Mesothelial cell of epicardium (in vitro differentiated cells): ENCODE data around the gene DNAH6. TPM values are rescaled to one million over a fixed set of nuclear protein-coding genes. Genes with fewer than 3 reads are reported as not detected.

ENCODE experiments used
- DNase-seq, 2 experiments: peaks; one replicate each; pipeline ENCODE4 v3.0.0; 2021; ENCODE audit warnings: low spot score in 2 of 2; ENCODE audit not compliant: unreplicated experiment in 2 of 2
- H3K27ac Mint-ChIP-seq: 2 replicates; pipeline ENCODE4 v1.8.0; 2021; ENCODE audit warnings: mixed read lengths
- H3K27me3 Mint-ChIP-seq: 2 replicates; pipeline ENCODE4 v1.8.0; 2021; ENCODE audit warnings: low read depth, mixed read lengths
- H3K36me3 Mint-ChIP-seq: 2 replicates; pipeline ENCODE4 v1.8.0; 2021; ENCODE audit warnings: mixed read lengths
- H3K4me1 Mint-ChIP-seq: 2 replicates; pipeline ENCODE4 v1.8.0; 2021; ENCODE audit warnings: mixed read lengths
- H3K4me3 Mint-ChIP-seq: 2 replicates; pipeline ENCODE4 v1.8.0; 2021; ENCODE audit warnings: mild to moderate bottlenecking, moderate library complexity, mixed read lengths
- H3K9me3 Mint-ChIP-seq: 2 replicates; pipeline ENCODE4 v1.8.0; 2021; ENCODE audit warnings: mixed read lengths
- CTCF ChIP-seq: fragments of 200-600 bp; sonication (generic); IDR thresholded peaks from one replicate; pipeline ENCODE4 v1.5.0; 2021; ENCODE audit warnings: antibody characterized with exemption; ENCODE audit not compliant: unreplicated experiment
- total RNA-seq: library from RNA; stranded (reverse); gene quantifications from 3 replicates; pipeline ENCODE4 v1.2.1, GENCODE V29; 2021

Gene DNAH6
- total RNA-seq, 1 donor from 2014 or later: 0.54 TPM

- Mint-ChIP-seq H3K9me3 (no peaks in the 10 kb centered on the region), H3K4me3 (no peak overlapping the region), H3K27ac (no peak overlapping the region), H3K36me3 (no peaks in the 10 kb centered on the region), H3K27me3 (peaks cover 45% of the 10 kb centered on the region), H3K4me1 (no peaks in the 10 kb centered on the region)
- DNase-seq: no peak
- TF ChIP-seq CTCF: no peak
These were observed 137.0 kb downstream of the DNAH6 start for GRCh38 chr2:84653302-84653701.

DNA sequence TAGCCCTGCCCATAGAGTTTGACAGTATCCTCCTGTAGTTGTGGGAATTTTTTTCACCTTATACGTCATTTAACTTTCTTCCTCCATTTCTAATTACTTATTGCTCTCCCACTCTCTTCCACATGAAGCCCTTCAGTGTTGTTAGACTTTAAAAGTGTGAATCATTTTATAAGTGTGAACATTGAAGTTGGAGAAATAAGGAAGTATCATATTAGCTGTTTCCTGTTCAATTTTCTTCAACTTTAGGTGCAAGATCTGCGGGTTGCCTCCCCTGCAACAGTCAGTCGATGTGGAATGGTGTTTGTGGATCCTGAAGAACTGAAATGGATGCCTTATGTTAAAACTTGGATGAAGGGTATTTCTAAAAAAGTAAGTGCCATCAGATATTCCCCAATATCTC lies 138.1 kb downstream of the DNAH6 start:
- Mint-ChIP-seq H3K27ac (no peak overlapping the region), H3K9me3 (no peaks in the 10 kb centered on the region), H3K27me3 (peaks cover 37% of the 10 kb centered on the region), H3K4me3 (no peak overlapping the region), H3K4me1 (no peaks in the 10 kb centered on the region), H3K36me3 (no peaks in the 10 kb centered on the region)
- DNase-seq: no peak
- TF ChIP-seq CTCF: no peak

DNA sequence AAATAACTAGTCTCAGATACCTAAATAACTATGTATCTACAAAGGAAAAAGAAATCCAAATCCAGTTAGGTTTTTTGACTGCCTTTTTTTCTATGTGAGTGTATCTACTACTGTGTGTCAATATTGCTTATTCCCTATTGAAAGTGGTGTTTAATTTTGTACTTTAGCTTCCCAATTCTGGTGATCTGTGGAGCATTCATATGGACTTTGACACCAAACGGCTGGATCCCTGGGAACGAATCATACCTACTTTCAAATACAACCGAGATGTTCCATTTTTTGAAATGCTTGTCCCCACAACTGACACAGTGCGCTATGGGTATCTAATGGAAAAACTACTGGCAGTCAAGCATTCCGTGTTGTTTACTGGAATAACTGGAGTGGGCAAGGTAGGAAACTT lies 152.8 kb downstream of the DNAH6 start:
- Mint-ChIP-seq H3K27ac (no peak overlapping the region), H3K27me3 (peaks cover 24% of the 10 kb centered on the region), H3K9me3 (peaks cover 5% of the 10 kb centered on the region), H3K4me3 (no peak overlapping the region), H3K36me3 (no peaks in the 10 kb centered on the region), H3K4me1 (no peaks in the 10 kb centered on the region)
- no peak for TF ChIP-seq CTCF
- no peak for DNase-seq

GRCh38 chr2:84674099-84674498 lies 157.8 kb downstream of the DNAH6 start:
- no peak for DNase-seq
- H3K27me3 Mint-ChIP-seq: peaks cover 25% of the 10 kb centered on the region
- TF ChIP-seq CTCF: no peak
- no peak overlapping the region for H3K27ac Mint-ChIP-seq
- H3K4me3 Mint-ChIP-seq: no peak overlapping the region
- no peaks in the 10 kb centered on the region for H3K9me3 Mint-ChIP-seq
- no peaks in the 10 kb centered on the region for H3K36me3 Mint-ChIP-seq
- H3K4me1 Mint-ChIP-seq: no peaks in the 10 kb centered on the region

- Mint-ChIP-seq H3K4me1 (no peaks in the 10 kb centered on the region), H3K27me3 (peaks cover 21% of the 10 kb centered on the region), H3K9me3 (no peaks in the 10 kb centered on the region), H3K36me3 (no peaks in the 10 kb centered on the region), H3K27ac (no peak overlapping the region), H3K4me3 (no peak overlapping the region)
- no peak for DNase-seq
- TF ChIP-seq CTCF: no peak
These were observed 158.3 kb downstream of the DNAH6 start for GRCh38 chr2:84674586-84674985.

DNA sequence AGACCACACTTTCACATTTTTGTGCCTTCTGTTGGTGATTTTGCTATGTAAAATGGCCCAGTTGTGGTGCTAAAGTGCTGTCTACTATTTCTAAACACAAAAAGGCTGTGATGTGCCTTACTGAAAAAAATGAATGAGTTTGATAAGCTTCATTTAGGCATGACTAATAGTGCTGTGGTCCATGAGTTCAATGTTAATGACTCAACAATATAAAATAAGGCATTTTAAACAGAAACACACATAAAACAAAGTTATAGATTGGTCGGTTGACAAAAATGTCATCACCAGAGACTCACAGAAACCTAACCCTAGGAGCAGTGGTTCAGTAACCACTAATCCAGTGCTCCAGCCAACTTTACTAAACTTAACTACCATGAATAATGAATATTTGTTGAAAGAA lies 160.0 kb downstream of the DNAH6 start:
- Mint-ChIP-seq H3K36me3 (no peaks in the 10 kb centered on the region), H3K27me3 (peaks cover 29% of the 10 kb centered on the region)

More for the DNA sequence above, 160.0 kb downstream of the DNAH6 start:
- TF ChIP-seq CTCF: no peak
- no peaks in the 10 kb centered on the region for H3K4me1 Mint-ChIP-seq
- no peak overlapping the region for H3K4me3 Mint-ChIP-seq
- H3K27ac Mint-ChIP-seq: no peak overlapping the region
- no peaks in the 10 kb centered on the region for H3K9me3 Mint-ChIP-seq
- no peak for DNase-seq
